ENCODE measurements around the gene NCF4.

The NCF4 gene

GRCh38 chr22:36860821-36861659 is at the start of gene NCF4:
NCF4 (plus strand) TSS chr22:36861006; CDS start chr22:36861172, 166 bp downstream.
- peak; percentile 63 for DNase-seq
- Histone ChIP-seq H3K9me2 (replicated peaks; ENCODE audit: insufficient read depth, low read length) (no peaks in the 10 kb centered on the region), H3K27me3 (replicated peaks; ENCODE audit: insufficient read depth, low read length) (no peaks in the 10 kb centered on the region), H3K4me1 (ENCODE audit: low read length) (peaks cover 48% of the 10 kb centered on the region), H3K9ac (ENCODE audit: low read length) (peak within 1 kb of the TSS; percentile 68), H3K36me3 (replicated peaks; ENCODE audit: insufficient read depth, low read length) (no peaks in the 10 kb centered on the region), H3K9me3 (replicated peaks; ENCODE audit: insufficient read depth, low read length) (no peaks in the 10 kb centered on the region), H2AFZ (ENCODE audit: low read length) (peak within 1 kb of the TSS; percentile 64), H4K20me1 (ENCODE audit: insufficient read depth, low read length) (no peaks in the 10 kb centered on the region), H3K27ac (ENCODE audit: low read length) (peak within 1 kb of the TSS; percentile 82), H3K79me2 (ENCODE audit: low read length) (peaks cover 10% of the 10 kb centered on the region; the same call in 1 of the 2 replicates), H3K4me3 (ENCODE audit: low read length) (peak within 1 kb of the TSS; percentile 41), H3F3A (ENCODE audit: insufficient read depth, low read length) (peaks cover 37% of the 10 kb centered on the region), H3K4me2 (ENCODE audit: low read depth, low read length) (peak within 1 kb of the TSS; percentile 55)
- no peak for TF ChIP-seq CTCF (IDR thresholded peaks at IDR 0.05; ENCODE audit: low read length)
- TF ChIP-seq EZH2 (optimal IDR thresholded peaks at IDR 0.05; ENCODE audit: low read depth, low read length) = no peak
- no peak for TF ChIP-seq EZH2phosphoT487 (IDR thresholded peaks at IDR 0.05; ENCODE audit: low read length)

GRCh38 chr22:36811094-36811800 is 49.6 kb upstream of the NCF4 start:
- Histone ChIP-seq H3K9ac (ENCODE audit: low read length) (no peak overlapping the region), H3K27me3 (replicated peaks; ENCODE audit: insufficient read depth, low read length) (peaks cover 25% of the 10 kb centered on the region), H4K20me1 (ENCODE audit: insufficient read depth, low read length) (no peaks in the 10 kb centered on the region), H2AFZ (ENCODE audit: low read length) (no peak overlapping the region), H3K79me2 (ENCODE audit: low read length) (no peaks in the 10 kb centered on the region), H3K9me3 (replicated peaks; ENCODE audit: insufficient read depth, low read length) (no peaks in the 10 kb centered on the region), H3K4me2 (ENCODE audit: low read depth, low read length) (no peak overlapping the region), H3K36me3 (replicated peaks; ENCODE audit: insufficient read depth, low read length) (no peaks in the 10 kb centered on the region), H3K4me3 (ENCODE audit: low read length) (no peak overlapping the region), H3F3A (ENCODE audit: insufficient read depth, low read length) (0 out of 2 replicates have a peak, but pooled peaks cover 5% of the 10 kb centered on the region), H3K4me1 (ENCODE audit: low read length) (peaks cover 5% of the 10 kb centered on the region; the same call in 1 of the 2 replicates), H3K9me2 (replicated peaks; ENCODE audit: insufficient read depth, low read length) (no peaks in the 10 kb centered on the region), H3K27ac (ENCODE audit: low read length) (no peak overlapping the region)
- no peak for TF ChIP-seq EZH2 (optimal IDR thresholded peaks at IDR 0.05; ENCODE audit: low read depth, low read length)
- TF ChIP-seq CTCF (IDR thresholded peaks at IDR 0.05; ENCODE audit: low read length) = no peak
- TF ChIP-seq EZH2phosphoT487 (IDR thresholded peaks at IDR 0.05; ENCODE audit: low read length) = no peak
- DNase-seq = no peak

- H3K36me3 ChIP-seq (replicated peaks; ENCODE audit: insufficient read depth, low read length) = no peaks in the 10 kb centered on the region
- H3K4me1 ChIP-seq (ENCODE audit: low read length) = no peaks in the 10 kb centered on the region
- no peak overlapping the region for H3K9ac ChIP-seq (ENCODE audit: low read length)
- H3F3A ChIP-seq (ENCODE audit: insufficient read depth, low read length) = no peaks in the 10 kb centered on the region
- no peak overlapping the region for H3K27ac ChIP-seq (ENCODE audit: low read length)
- no peak overlapping the region for H3K4me2 ChIP-seq (ENCODE audit: low read depth, low read length)
- peaks cover 53% of the 10 kb centered on the region for H3K27me3 ChIP-seq (replicated peaks; ENCODE audit: insufficient read depth, low read length)
- H3K9me2 ChIP-seq (replicated peaks; ENCODE audit: insufficient read depth, low read length) = no peaks in the 10 kb centered on the region
- H3K9me3 ChIP-seq (replicated peaks; ENCODE audit: insufficient read depth, low read length) = no peaks in the 10 kb centered on the region
- H3K79me2 ChIP-seq (ENCODE audit: low read length) = no peaks in the 10 kb centered on the region
- H4K20me1 ChIP-seq (ENCODE audit: insufficient read depth, low read length) = no peaks in the 10 kb centered on the region
- no peak for DNase-seq
- H3K4me3 ChIP-seq (ENCODE audit: low read length) = no peak overlapping the region
- no peak overlapping the region for H2AFZ ChIP-seq (ENCODE audit: low read length)
- TF ChIP-seq EZH2 (optimal IDR thresholded peaks at IDR 0.05; ENCODE audit: low read depth, low read length) = no peak
- TF ChIP-seq CTCF (IDR thresholded peaks at IDR 0.05; ENCODE audit: low read length) = no peak
- TF ChIP-seq EZH2phosphoT487 (IDR thresholded peaks at IDR 0.05; ENCODE audit: low read length) = no peak
These were observed 46.0 kb upstream of the NCF4 start for GRCh38 chr22:36814801-36815200.

Measured in MM.1S (cell line).